Endothelial cell (in vitro differentiated cells): ENCODE results near the gene DEXI. TPM values are rescaled to one million over a fixed set of nuclear protein-coding genes. Genes with fewer than 3 reads are reported as not detected.

Experiments
- DNase-seq: peaks from one replicate; pipeline ENCODE4 v3.0.0; 2021; ENCODE audit warnings: low spot score
- H3K27ac Mint-ChIP-seq: one replicate; pipeline ENCODE4 v1.8.0; 2021; ENCODE audit warnings: mixed read lengths, inconsistent platforms; ENCODE audit not compliant: unreplicated experiment
- H3K27me3 Mint-ChIP-seq: one replicate; pipeline ENCODE4 v1.8.0; 2021; ENCODE audit warnings: mild to moderate bottlenecking, moderate library complexity, mixed read lengths, inconsistent platforms; ENCODE audit not compliant: unreplicated experiment
- H3K36me3 Mint-ChIP-seq: one replicate; pipeline ENCODE4 v1.8.0; 2021; ENCODE audit warnings: mild to moderate bottlenecking, low read depth, mixed read lengths, inconsistent platforms; ENCODE audit not compliant: unreplicated experiment
- H3K4me1 Mint-ChIP-seq: one replicate; pipeline ENCODE4 v1.8.0; 2021; ENCODE audit warnings: mild to moderate bottlenecking, mixed read lengths, inconsistent platforms; ENCODE audit not compliant: unreplicated experiment
- H3K4me3 Mint-ChIP-seq: one replicate; pipeline ENCODE4 v1.8.0; 2021; ENCODE audit warnings: mild to moderate bottlenecking, mixed read lengths, inconsistent platforms; ENCODE audit not compliant: unreplicated experiment
- H3K9me3 Mint-ChIP-seq: one replicate; pipeline ENCODE4 v1.8.0; 2021; ENCODE audit warnings: mixed read lengths, inconsistent platforms; ENCODE audit not compliant: unreplicated experiment
- CTCF ChIP-seq: fragments of 200-600 bp; sonication (generic); IDR thresholded peaks from one replicate; pipeline ENCODE4 v1.5.0; 2021; ENCODE audit warnings: antibody characterized with exemption; ENCODE audit not compliant: unreplicated experiment
- total RNA-seq: library from RNA; stranded (reverse); fragmentation: NEBNext Ultra II Directional; extraction: Animal tissue kit (Norgen Biotek cat#: 25700); gene quantifications from one replicate; pipeline ENCODE4 v1.2.1, GENCODE V29; 2021; ENCODE audit not compliant: unreplicated experiment

The DEXI gene
- total RNA-seq, 1 donor from 2014 or later = 37.9 TPM

- no peak overlapping the region for H3K4me3 Mint-ChIP-seq
- H3K4me1 Mint-ChIP-seq = peaks cover 53% of the 10 kb centered on the region
- peaks cover 7% of the 10 kb centered on the region for H3K36me3 Mint-ChIP-seq
- H3K27ac Mint-ChIP-seq = peak overlapping the region; percentile 74
- no peaks in the 10 kb centered on the region for H3K9me3 Mint-ChIP-seq
- no peak for DNase-seq
- no peaks in the 10 kb centered on the region for H3K27me3 Mint-ChIP-seq
- no peak for TF ChIP-seq CTCF
These were observed 12.6 kb upstream of the DEXI start for GRCh38 chr16:10954903-10955302.

- H3K27ac Mint-ChIP-seq = peak overlapping the region; percentile 9
- H3K36me3 Mint-ChIP-seq = peaks cover 6% of the 10 kb centered on the region
- TF ChIP-seq CTCF = no peak
- no peak for DNase-seq
- peaks cover 68% of the 10 kb centered on the region for H3K4me1 Mint-ChIP-seq
- peaks cover 3% of the 10 kb centered on the region for H3K27me3 Mint-ChIP-seq
- H3K4me3 Mint-ChIP-seq = no peak overlapping the region
- no peaks in the 10 kb centered on the region for H3K9me3 Mint-ChIP-seq
These were observed 8.8 kb upstream of the DEXI start for GRCh38 chr16:10951026-10951425.

- DNase-seq = no peak
- TF ChIP-seq CTCF = no peak
- peaks cover 3% of the 10 kb centered on the region for H3K27me3 Mint-ChIP-seq
- H3K4me3 Mint-ChIP-seq = no peak overlapping the region
- no peaks in the 10 kb centered on the region for H3K9me3 Mint-ChIP-seq
- peak overlapping the region; percentile 15 for H3K27ac Mint-ChIP-seq
- peaks cover 66% of the 10 kb centered on the region for H3K4me1 Mint-ChIP-seq
- H3K36me3 Mint-ChIP-seq = peaks cover 6% of the 10 kb centered on the region
These were observed 8.1 kb upstream of the DEXI start for GRCh38 chr16:10950393-10950792.

- peaks cover 62% of the 10 kb centered on the region for H3K4me1 Mint-ChIP-seq
- peaks cover 11% of the 10 kb centered on the region for H3K36me3 Mint-ChIP-seq
- DNase-seq = no peak
- peaks cover 3% of the 10 kb centered on the region for H3K27me3 Mint-ChIP-seq
- no peak for TF ChIP-seq CTCF
- H3K27ac Mint-ChIP-seq = peak overlapping the region; percentile 94
- peak overlapping the region; percentile 75 for H3K4me3 Mint-ChIP-seq
- no peaks in the 10 kb centered on the region for H3K9me3 Mint-ChIP-seq
These were observed 7.2 kb upstream of the DEXI start for GRCh38 chr16:10949424-10949970.

DNA sequence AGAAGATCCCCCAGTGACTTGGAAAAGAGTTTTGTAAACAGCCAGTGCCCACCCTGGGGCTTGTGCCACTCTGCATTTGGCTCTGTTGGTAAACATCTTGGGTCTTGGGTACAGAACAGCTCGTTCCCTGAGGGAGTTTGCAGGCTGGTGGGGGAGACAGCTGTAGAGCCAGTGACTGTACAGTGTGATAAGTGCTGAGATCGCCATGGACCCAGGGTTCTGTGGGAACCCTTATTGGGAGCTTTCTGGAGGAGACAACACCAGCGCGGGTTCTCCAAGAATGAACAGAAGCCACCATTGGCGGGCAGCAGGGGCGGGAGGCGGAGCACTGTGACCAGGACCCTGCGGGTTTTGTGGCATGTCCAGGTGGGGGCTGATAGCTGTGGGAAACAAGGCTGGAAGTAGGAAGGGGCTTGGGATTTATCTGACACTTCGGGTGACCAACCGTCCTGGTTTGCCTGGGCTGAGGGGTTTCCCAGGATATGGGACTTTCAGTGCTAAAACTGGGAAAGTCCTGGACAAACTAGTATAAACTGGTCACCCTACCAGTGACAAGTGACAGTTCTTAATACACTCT, 5.0 kb upstream of the DEXI start:
- H3K36me3 Mint-ChIP-seq = peaks cover 11% of the 10 kb centered on the region
- H3K27ac Mint-ChIP-seq = peak overlapping the region; percentile 48
- H3K9me3 Mint-ChIP-seq = no peaks in the 10 kb centered on the region
- peaks cover 59% of the 10 kb centered on the region for H3K4me1 Mint-ChIP-seq
- peak overlapping the region; percentile 18 for H3K4me3 Mint-ChIP-seq
- TF ChIP-seq CTCF = no peak
- H3K27me3 Mint-ChIP-seq = peaks cover 9% of the 10 kb centered on the region
- no peak for DNase-seq
